GM12892 (cell line): ENCODE measurements around the gene SNX6.

Source experiments
- POLR2A ChIP-seq: IDR thresholded peaks from 2 replicates; pipeline ENCODE4 v1.6.1; 2011; ENCODE audit warnings: low read depth, low read length, control low read depth
- POLR2AphosphoS5 ChIP-seq: IDR thresholded peaks from 2 replicates; pipeline ENCODE4 v1.6.1; 2011; ENCODE audit warnings: low read depth, low read length, control low read depth
- TAF1 ChIP-seq: IDR thresholded peaks from 2 replicates; pipeline ENCODE4 v1.6.1; 2011; ENCODE audit warnings: low read depth, mild to moderate bottlenecking, control low read depth, low read length, borderline replicate concordance

DNA sequence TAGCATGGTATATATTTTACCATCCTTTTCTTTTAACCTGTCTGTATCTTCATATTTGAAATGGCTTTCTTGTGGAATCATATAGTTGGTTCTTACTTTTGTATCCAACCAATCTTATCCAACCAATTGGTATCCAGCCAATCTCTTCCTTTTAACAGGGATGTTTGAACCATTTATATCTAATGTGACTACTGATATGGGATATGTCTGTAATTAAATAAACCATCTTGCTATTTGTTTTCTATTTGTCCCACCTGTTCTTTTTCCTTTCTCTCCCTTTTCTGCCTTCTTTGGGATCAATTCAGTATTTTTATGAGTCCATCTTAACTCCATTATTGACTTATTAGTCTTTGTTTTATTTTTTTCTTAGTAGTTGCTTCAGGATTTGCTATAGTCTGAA is 30.8 kb upstream of the SNX6 start:
- TF ChIP-seq POLR2AphosphoS5 (no peak), POLR2A (no peak), TAF1 (no peak)
